Endodermal cell (in vitro differentiated cells): ENCODE results near the gene ANP32B. TPM values are rescaled to one million over a fixed set of nuclear protein-coding genes. Genes with fewer than 3 reads are reported as not detected.

Source experiments
- DNase-seq: peaks from one replicate; pipeline ENCODE4 v3.0.0-alpha.2; 2017
- H3K27ac ChIP-seq: 2 replicates; pipeline ENCODE4 v1.5.1; 2013; ENCODE audit warnings: mild to moderate bottlenecking, low read depth, low read length, moderate library complexity
- H3K27me3 ChIP-seq: 2 replicates; pipeline ENCODE4 v1.6.1; 2013; ENCODE audit warnings: mild to moderate bottlenecking, low read length, moderate library complexity; ENCODE audit not compliant: insufficient read depth, control insufficient read depth, poor library complexity, severe bottlenecking
- H3K36me3 ChIP-seq: 2 replicates; pipeline ENCODE4 v1.7.0; 2013; ENCODE audit warnings: mild to moderate bottlenecking, low read length, moderate library complexity; ENCODE audit not compliant: control insufficient read depth, insufficient read depth
- H3K4me1 ChIP-seq: one replicate; pipeline ENCODE4 v1.7.0; 2013; ENCODE audit warnings: low read length; ENCODE audit not compliant: control insufficient read depth, insufficient read depth
- H3K4me3 ChIP-seq: 2 replicates; pipeline ENCODE4 v1.5.1; 2013; ENCODE audit warnings: mild to moderate bottlenecking, low read length, moderate library complexity
- H3K9ac ChIP-seq: 2 replicates; pipeline ENCODE4 v1.6.1; 2013; ENCODE audit warnings: mild to moderate bottlenecking, low read length, moderate library complexity; ENCODE audit not compliant: poor library complexity, severe bottlenecking; ENCODE audit errors: extremely low read depth
- H3K9me3 ChIP-seq: 2 replicates; pipeline ENCODE4 v1.6.1; 2013; ENCODE audit warnings: mild to moderate bottlenecking, low read length, moderate library complexity; ENCODE audit not compliant: control insufficient read depth
- H3K27ac Mint-ChIP-seq: 2 replicates; pipeline ENCODE4 v1.8.0; 2020; ENCODE audit warnings: mixed read lengths
- H3K27me3 Mint-ChIP-seq: 2 replicates; pipeline ENCODE4 v1.8.0; 2021; ENCODE audit warnings: mild to moderate bottlenecking, mixed read lengths; ENCODE audit not compliant: insufficient read depth
- H3K36me3 Mint-ChIP-seq: 2 replicates; pipeline ENCODE4 v1.8.0; 2020; ENCODE audit warnings: low read depth, mixed read lengths
- H3K4me1 Mint-ChIP-seq: 2 replicates; pipeline ENCODE4 v1.8.0; 2020; ENCODE audit warnings: mixed read lengths
- H3K4me3 Mint-ChIP-seq: 2 replicates; pipeline ENCODE4 v1.8.0; 2020; ENCODE audit warnings: mild to moderate bottlenecking, moderate library complexity, mixed read lengths
- H3K9me3 Mint-ChIP-seq: 2 replicates; pipeline ENCODE4 v1.8.0; 2020; ENCODE audit warnings: mild to moderate bottlenecking, mixed read lengths
- WGBS, 2 experiments: methylation state at CpG; one replicate each; pipeline versions ENCODE4 v1.1.5 to v1.1.7; 2013; ENCODE audit warnings: missing lambda C conversion rate in 2 of 2, mixed read lengths in 1 of 2; ENCODE audit not compliant: insufficient coverage in 1 of 2, insufficient read length in 1 of 2; 5-methylcytosine and 5-hydroxymethylcytosine counted together
- long read RNA-seq, 4 experiments: library from polyadenylated mRNA in 2 of 4; library from RNA in 1 of 4; library from capped mRNA in 1 of 4; stranded (forward) in 3 of 4; unstranded in 1 of 4; transcript quantifications; one replicate each; pipeline ENCODE4 v2.0.0, GENCODE V29; 2020 to 2021; ENCODE audit warnings: inconsistent platforms in 1 of 4
- polyA plus RNA-seq, 2 experiments: library from polyadenylated mRNA; stranded (reverse); fragments of 50-300 nt; gene quantifications; one replicate each; pipeline ENCODE4 v1.2.3, GENCODE V29; 2013
- total RNA-seq, 2 donors: library from RNA; stranded (reverse); fragmentation: NEBNext Ultra II Directional in 1 of 2; extraction: Animal tissue kit (Norgen Biotek cat#: 25700) in 1 of 2; gene quantifications; 2 replicates in 1 of 2; 3 replicates in 1 of 2; pipeline ENCODE4 v1.2.1, GENCODE V29; 2021
- TF ChIP-seq, protein P1 (sequence below): fragments of 200-600 bp; sonication (generic); conservative IDR thresholded peaks from 2 replicates; pipeline ENCODE4 v1.5.0; 2021; ENCODE audit warnings: antibody characterized with exemption, mild to moderate bottlenecking

The ANP32B gene
- 100 to 1,000 TPM; 155 to 191 TPM for total RNA-seq
- 177 TPM for polyA plus RNA-seq (2013, experiment 1 of 2)
- polyA plus RNA-seq (2013, experiment 2 of 2) = 173 TPM
- long read RNA-seq, experiment 1, partial matches to known transcripts = 75 of 91 reads
- long read RNA-seq, experiment 1, other reads (novel, unspliced or antisense) = 16 of 91 reads
- long read RNA-seq, experiment 2, transcript ANP32B-201 (7 exons, 1,463 nt) = major isoform, 130 of 145 reads
- long read RNA-seq, experiment 2, partial matches to known transcripts = 7 of 145 reads
- long read RNA-seq, experiment 2, other reads (novel, unspliced or antisense) = 8 of 145 reads
- long read RNA-seq, experiment 3, transcript ANP32B-201 (7 exons, 1,463 nt) = major isoform, 385 of 415 reads
- long read RNA-seq, experiment 3, partial matches to known transcripts = 9 of 415 reads
- long read RNA-seq, experiment 3, other reads (novel, unspliced or antisense) = 21 of 415 reads
- long read RNA-seq, experiment 4, transcript ANP32B-201 (7 exons, 1,463 nt) = major isoform, 16 of 89 reads
- long read RNA-seq, experiment 4, partial matches to known transcripts = 65 of 89 reads
- long read RNA-seq, experiment 4, other reads (novel, unspliced or antisense) = 8 of 89 reads

DNA sequence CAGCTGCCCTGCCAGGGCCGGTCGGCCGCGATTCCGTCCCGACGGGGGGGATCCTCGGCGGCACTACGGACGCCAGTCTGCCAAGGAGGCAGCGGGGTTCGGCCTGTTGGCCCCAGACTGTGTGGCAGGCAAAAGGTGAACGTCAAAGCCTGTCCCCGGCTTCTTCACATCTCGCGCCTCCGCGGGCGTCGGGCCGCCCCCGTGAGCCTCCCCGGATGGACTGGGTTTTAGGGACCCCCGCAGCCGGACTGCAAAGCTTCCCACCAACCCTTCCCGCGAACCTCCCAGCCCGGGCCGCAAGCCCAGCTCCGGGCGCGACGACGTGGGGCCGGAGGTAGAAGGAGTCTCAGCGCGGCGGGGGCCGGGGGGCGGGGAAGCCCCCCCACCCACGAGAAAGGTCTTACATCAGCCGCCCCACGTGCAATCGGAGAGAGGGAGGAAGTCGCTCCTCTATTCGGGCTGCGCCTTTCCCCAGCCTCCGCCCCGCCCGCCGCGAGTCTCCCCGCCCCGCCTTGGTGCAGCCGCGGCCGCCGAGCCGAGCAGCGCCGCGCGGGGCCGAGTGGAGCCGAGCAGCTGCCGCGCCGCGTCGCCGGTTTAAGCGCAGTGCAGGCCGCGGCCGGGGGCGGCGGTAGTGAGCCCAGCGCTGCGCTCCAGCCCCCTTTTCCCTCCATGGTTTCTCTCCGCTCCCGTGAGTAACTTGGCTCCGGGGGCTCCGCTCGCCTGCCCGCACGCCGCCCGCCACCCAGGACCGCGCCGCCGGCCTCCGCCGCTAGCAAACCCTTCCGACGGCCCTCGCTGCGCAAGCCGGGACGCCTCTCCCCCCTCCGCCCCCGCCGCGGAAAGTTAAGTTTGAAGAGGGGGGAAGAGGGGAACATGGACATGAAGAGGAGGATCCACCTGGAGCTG is at the start of gene ANP32B:
Gene ANP32B, plus strand, starts transcription at position 659 of the 906 bp plus-strand sequence. Its CDS starts 215 bp downstream, at position 874.
- Mint-ChIP-seq H3K36me3 (peaks cover 5% of the 10 kb centered on the region), H3K9me3 (peaks cover 2% of the 10 kb centered on the region), H3K4me1 (peaks cover 12% of the 10 kb centered on the region), H3K27ac (peak within 1 kb of the TSS; percentile 82), H3K27me3 (peaks cover 62% of the 10 kb centered on the region), H3K4me3 (peak within 1 kb of the TSS; percentile 80)
- Histone ChIP-seq H3K27ac (peak within 1 kb of the TSS; percentile 89), H3K4me1 (no peaks in the 10 kb centered on the region), H3K36me3 (no peaks in the 10 kb centered on the region), H3K9ac (peak within 1 kb of the TSS; percentile 90), H3K9me3 (no peaks in the 10 kb centered on the region), H3K27me3 (peaks cover 49% of the 10 kb centered on the region), H3K4me3 (peak within 1 kb of the TSS; percentile 83)
- WGBS, 2 experiments = 0% methylated on average over 105 of the region's 105 CpGs; no CpG with 5 or more reads in 1 of the 2 experiments
- TF ChIP-seq, protein P1, sequence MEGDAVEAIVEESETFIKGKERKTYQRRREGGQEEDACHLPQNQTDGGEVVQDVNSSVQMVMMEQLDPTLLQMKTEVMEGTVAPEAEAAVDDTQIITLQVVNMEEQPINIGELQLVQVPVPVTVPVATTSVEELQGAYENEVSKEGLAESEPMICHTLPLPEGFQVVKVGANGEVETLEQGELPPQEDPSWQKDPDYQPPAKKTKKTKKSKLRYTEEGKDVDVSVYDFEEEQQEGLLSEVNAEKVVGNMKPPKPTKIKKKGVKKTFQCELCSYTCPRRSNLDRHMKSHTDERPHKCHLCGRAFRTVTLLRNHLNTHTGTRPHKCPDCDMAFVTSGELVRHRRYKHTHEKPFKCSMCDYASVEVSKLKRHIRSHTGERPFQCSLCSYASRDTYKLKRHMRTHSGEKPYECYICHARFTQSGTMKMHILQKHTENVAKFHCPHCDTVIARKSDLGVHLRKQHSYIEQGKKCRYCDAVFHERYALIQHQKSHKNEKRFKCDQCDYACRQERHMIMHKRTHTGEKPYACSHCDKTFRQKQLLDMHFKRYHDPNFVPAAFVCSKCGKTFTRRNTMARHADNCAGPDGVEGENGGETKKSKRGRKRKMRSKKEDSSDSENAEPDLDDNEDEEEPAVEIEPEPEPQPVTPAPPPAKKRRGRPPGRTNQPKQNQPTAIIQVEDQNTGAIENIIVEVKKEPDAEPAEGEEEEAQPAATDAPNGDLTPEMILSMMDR = peak; percentile 89
- peak; percentile 94 for DNase-seq

DNA sequence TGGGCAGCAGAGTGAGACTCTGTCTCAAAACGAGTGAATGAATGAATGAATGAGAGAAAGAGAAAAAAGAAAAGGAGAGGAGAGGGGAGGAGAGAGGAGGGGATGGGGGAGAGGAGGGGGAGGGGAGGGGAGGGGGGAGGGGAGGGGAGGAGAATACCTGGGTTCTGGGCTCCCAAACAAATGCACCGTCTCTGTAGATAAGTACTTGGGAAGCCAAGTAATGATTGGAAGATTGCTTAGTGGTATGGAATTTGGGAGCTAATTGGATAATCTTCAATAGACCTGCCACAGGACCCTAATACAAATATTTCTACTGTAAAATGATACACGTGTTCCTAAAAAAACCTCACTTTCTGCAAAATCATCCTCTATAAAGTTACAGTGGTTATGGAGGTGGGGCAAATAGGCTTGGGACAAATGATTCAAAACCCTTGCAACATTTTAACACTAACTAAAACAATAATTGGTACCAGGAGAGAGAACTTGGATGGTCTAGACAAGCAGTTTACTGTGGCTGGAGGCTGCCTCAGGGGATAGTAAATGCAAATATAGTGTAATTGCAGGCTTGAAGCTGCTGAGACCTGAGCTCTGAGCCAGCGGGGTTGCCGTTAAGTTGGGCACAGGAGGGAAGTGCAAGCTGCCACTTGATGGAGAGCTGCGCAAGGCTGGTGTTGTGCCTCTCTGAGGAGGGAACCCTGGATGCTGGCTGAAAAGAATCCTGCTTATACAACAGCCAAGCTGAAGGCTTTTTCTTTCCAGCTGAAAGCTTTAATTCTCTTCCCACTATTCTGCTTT is 48.6 kb upstream of the ANP32B start:
- TF ChIP-seq, protein P1 = no peak

More for the DNA sequence above, 48.6 kb upstream of the ANP32B start:
- Histone ChIP-seq H3K9ac (no peak overlapping the region), H3K27me3 (peaks cover 93% of the 10 kb centered on the region), H3K27ac (no peak overlapping the region), H3K36me3 (no peaks in the 10 kb centered on the region), H3K4me3 (no peak overlapping the region), H3K9me3 (no peaks in the 10 kb centered on the region), H3K4me1 (no peaks in the 10 kb centered on the region)
- H3K27ac Mint-ChIP-seq = no peak overlapping the region
- no peaks in the 10 kb centered on the region for H3K9me3 Mint-ChIP-seq
- DNase-seq = peak; percentile 59
- H3K27me3 Mint-ChIP-seq = peaks cover 86% of the 10 kb centered on the region
- no peaks in the 10 kb centered on the region for H3K36me3 Mint-ChIP-seq
- H3K4me3 Mint-ChIP-seq = no peak overlapping the region
- no peaks in the 10 kb centered on the region for H3K4me1 Mint-ChIP-seq
- WGBS, 2 experiments = 48 to 50% methylated on average over 3 to 5 of the region's 6 CpGs
